Naive thymus-derived CD4-positive, alpha-beta T cell (primary cell): ENCODE results near the gene SORCS1. TPM values are rescaled to one million over a fixed set of nuclear protein-coding genes. Genes with fewer than 3 reads are reported as not detected.

Experiments used
- ATAC-seq: fragments of 150-1000 bp; cut with Tn5 transposase; 2 replicates; pipeline ENCODE4 v1.10.0; 2021; ENCODE audit warnings: mild to moderate bottlenecking, moderate library complexity
- CTCF ChIA-PET: fragments of 350-600 bp; sonication (Branson Sonifier 250); formaldehyde crosslinking; loops from one replicate; lab custom pipeline; 2021; ENCODE audit warnings: antibody characterized with exemption; lab: Charles Lee
- POLR2A ChIA-PET: fragments of 350-600 bp; sonication (Branson Sonifier 250); formaldehyde crosslinking; loops from one replicate; lab custom pipeline; 2021; ENCODE audit warnings: antibody characterized with exemption, inconsistent platforms; lab: Charles Lee
- DNase-seq, 9 donors: peaks; one replicate each; pipeline versions ENCODE4 v3.0.0 to v3.0.0-alpha.2; 2020 to 2022; ENCODE audit warnings: mixed read lengths in 1 of 9
- H3K27ac ChIP-seq: one replicate; pipeline ENCODE4 v1.7.0; 2013; ENCODE audit warnings: mild to moderate bottlenecking, low read depth, low read length, moderate library complexity
- H3K27me3 ChIP-seq, 2 donors: one replicate each; pipeline ENCODE4 v1.7.0; 2013; ENCODE audit warnings: low read length in 2 of 2, mild to moderate bottlenecking in 2 of 2, moderate library complexity in 2 of 2; ENCODE audit not compliant: control insufficient read depth in 2 of 2, insufficient read depth in 2 of 2
- H3K36me3 ChIP-seq, 3 experiments: 1 replicate in 2 of 3; 2 replicates in 1 of 3; pipeline ENCODE4 v1.7.0; 2013; ENCODE audit warnings: low read length in 3 of 3, mild to moderate bottlenecking in 3 of 3, moderate library complexity in 1 of 3; ENCODE audit not compliant: insufficient read depth in 3 of 3, control insufficient read depth in 2 of 3
- H3K4me1 ChIP-seq, 2 donors: one replicate each; pipeline ENCODE4 v1.7.0; 2013; ENCODE audit warnings: low read length in 2 of 2, mild to moderate bottlenecking in 2 of 2, moderate library complexity in 1 of 2; ENCODE audit not compliant: control insufficient read depth in 2 of 2, insufficient read depth in 2 of 2
- H3K4me3 ChIP-seq: 2 replicates; pipeline ENCODE4 v1.7.0; 2013; ENCODE audit warnings: mild to moderate bottlenecking, low read length
- H3K9me3 ChIP-seq, 3 experiments: 1 replicate in 2 of 3; 2 replicates in 1 of 3; pipeline ENCODE4 v1.7.0; 2013; ENCODE audit warnings: low read length in 3 of 3; ENCODE audit not compliant: control insufficient read depth in 2 of 3
- H3K27ac Mint-ChIP-seq, 9 donors: one replicate each; pipeline ENCODE4 v1.8.0; 2020 to 2022; ENCODE audit warnings: mixed read lengths in 9 of 9, mild to moderate bottlenecking in 8 of 9, moderate library complexity in 5 of 9, inconsistent platforms in 2 of 9
- H3K27me3 Mint-ChIP-seq, 5 donors: one replicate each; pipeline ENCODE4 v1.8.0; 2021 to 2022; ENCODE audit warnings: mixed read lengths in 5 of 5, mild to moderate bottlenecking in 1 of 5
- H3K36me3 Mint-ChIP-seq, 5 donors: one replicate each; pipeline ENCODE4 v1.8.0; 2020 to 2022; ENCODE audit warnings: mixed read lengths in 5 of 5, mild to moderate bottlenecking in 3 of 5, inconsistent platforms in 1 of 5
- H3K4me1 Mint-ChIP-seq, 7 donors: one replicate each; pipeline ENCODE4 v1.8.0; 2020 to 2022; ENCODE audit warnings: mixed read lengths in 7 of 7, mild to moderate bottlenecking in 3 of 7, inconsistent platforms in 1 of 7
- H3K4me3 Mint-ChIP-seq, 10 donors: one replicate each; pipeline ENCODE4 v1.8.0; 2020 to 2022; ENCODE audit warnings: mild to moderate bottlenecking in 10 of 10, mixed read lengths in 10 of 10, moderate library complexity in 6 of 10, inconsistent platforms in 2 of 10
- H3K9me3 Mint-ChIP-seq, 11 donors: one replicate each; pipeline ENCODE4 v1.8.0; 2020 to 2022; ENCODE audit warnings: mixed read lengths in 11 of 11, mild to moderate bottlenecking in 4 of 11, inconsistent platforms in 1 of 11, moderate library complexity in 1 of 11
- intact Hi-C, 2 donors: fragments of 100-400 bp; cut with micrococcal nuclease; formaldehyde crosslinking; loops; one replicate each; pipeline ENCODE4 v1.15.1; 2023
- polyA plus RNA-seq, 2 donors: library from polyadenylated mRNA; unstranded; fragments of 300-500 nt; fragmentation: Illumina TruSeq; gene quantifications; one replicate each; pipeline ENCODE4 v1.2.3, GENCODE V29; 2021
- total RNA-seq, 6 experiments: library from RNA in 5 of 6; stranded (reverse) in 5 of 6; gene quantifications; 1 replicate in 5 of 6; 2 replicates in 1 of 6; pipeline ENCODE4 v1.2.3 and lab custom pipeline; 2021 to 2026

Gene SORCS1
- total and polyA plus RNA-seq, 7 experiments from 2014 or later, result not detected

DNA sequence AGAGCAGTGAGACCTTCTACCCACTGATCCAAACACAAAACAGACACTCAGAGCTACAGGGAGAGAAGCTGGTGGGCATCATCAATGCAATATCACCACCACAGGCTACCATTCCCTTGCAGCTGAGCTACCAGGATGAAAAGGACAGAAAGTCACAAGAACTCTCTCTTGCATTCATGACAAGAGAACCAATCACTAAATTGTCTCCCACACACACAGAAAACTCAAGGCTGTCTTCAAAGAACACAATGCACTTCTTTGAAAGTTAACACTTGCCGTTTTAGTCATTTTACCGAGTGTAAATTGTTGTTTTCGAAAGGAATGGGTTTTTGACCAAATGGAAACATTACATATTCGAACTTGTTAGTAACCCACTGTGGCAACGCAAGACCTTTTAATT lies 626.6 kb downstream of the SORCS1 start:
- intact Hi-C loops, result no loop called here
- H3K27ac ChIP-seq, result no peak overlapping the region
- H3K27me3 ChIP-seq, result no peaks in the 10 kb centered on the region
- H3K36me3 ChIP-seq, result no peaks in the 10 kb centered on the region
- no peaks in the 10 kb centered on the region for H3K4me1 Mint-ChIP-seq
- DNase-seq (no peak), ATAC-seq (no peak)
- H3K36me3 Mint-ChIP-seq, result no peaks in the 10 kb centered on the region
- no peak overlapping the region for H3K4me3 ChIP-seq
- no peaks in the 10 kb centered on the region for H3K27me3 Mint-ChIP-seq
- no peak overlapping the region for H3K27ac Mint-ChIP-seq
- H3K9me3 Mint-ChIP-seq, result peaks cover 0 to 6% (median 0%) of the 10 kb centered on the region in 11 donors
- H3K4me3 Mint-ChIP-seq, result no peak overlapping the region
- no peaks in the 10 kb centered on the region for H3K4me1 ChIP-seq
- ChIA-PET POLR2A (no interaction called here), CTCF (no interaction called here)
- H3K9me3 ChIP-seq, result no peaks in the 10 kb centered on the region

DNA sequence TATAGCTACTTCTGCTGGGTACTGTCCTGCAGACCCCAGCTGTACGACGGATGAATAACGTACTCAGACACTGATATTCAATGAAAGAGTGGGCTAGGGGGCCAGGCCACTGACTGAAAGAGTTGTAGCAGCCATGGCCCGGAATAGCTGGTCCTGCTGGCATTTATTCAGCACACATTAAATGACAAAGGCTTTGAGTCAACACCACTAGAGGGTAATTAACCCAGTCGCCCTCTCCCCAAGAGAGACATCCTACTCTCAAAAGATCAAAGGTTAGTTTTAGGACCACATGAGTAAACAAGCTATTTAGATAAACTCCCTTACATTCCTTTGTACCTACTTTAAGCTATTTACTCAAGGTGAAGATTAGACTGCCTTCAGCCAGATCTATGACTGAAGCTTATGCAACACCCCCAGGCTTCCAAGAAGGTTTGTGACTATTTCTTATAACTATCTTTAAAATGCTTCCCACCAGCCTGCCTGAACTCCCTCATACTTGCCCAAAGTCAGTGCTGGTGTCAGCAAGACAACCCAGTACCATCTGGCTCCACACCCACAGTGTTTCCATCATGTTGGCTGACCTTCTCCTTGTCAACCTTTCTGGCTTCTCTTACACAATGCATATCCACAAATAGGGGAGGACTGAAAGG lies 629.1 kb downstream of the SORCS1 start:
- Mint-ChIP-seq H3K27ac (no peak overlapping the region), H3K4me3 (no peak overlapping the region), H3K4me1 (no peaks in the 10 kb centered on the region), H3K9me3 (peaks cover 0 to 4% (median 0%) of the 10 kb centered on the region in 11 donors), H3K27me3 (no peaks in the 10 kb centered on the region), H3K36me3 (no peaks in the 10 kb centered on the region)
- DNase-seq (no peak), ATAC-seq (no peak)
- Histone ChIP-seq H3K27me3 (no peaks in the 10 kb centered on the region), H3K36me3 (no peaks in the 10 kb centered on the region), H3K9me3 (no peaks in the 10 kb centered on the region), H3K27ac (no peak overlapping the region), H3K4me1 (no peaks in the 10 kb centered on the region), H3K4me3 (no peak overlapping the region)
- CTCF ChIA-PET, result no interaction called here
- intact Hi-C loops, result no loop called here
- POLR2A ChIA-PET, result no interaction called here

DNA sequence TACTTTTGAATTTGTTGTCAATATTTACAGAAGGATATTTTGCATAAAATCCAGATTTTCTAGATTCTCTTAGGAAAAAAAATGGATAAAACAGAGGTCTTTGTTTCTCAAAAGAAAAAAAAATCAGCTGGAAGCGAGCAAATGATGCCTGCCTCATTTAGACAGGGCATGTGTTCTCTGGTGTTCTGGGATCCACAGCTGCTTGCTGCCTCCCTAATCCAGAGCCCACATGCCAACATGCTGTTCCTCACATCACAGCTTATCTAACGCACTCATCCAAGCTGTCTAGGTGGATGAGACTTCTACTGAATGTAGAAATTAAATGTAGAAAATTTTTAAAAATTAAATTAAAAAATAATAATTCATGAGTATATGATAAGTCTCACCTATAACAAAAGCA lies 630.1 kb downstream of the SORCS1 start:
- no peaks in the 10 kb centered on the region for H3K27me3 Mint-ChIP-seq
- ChIA-PET CTCF (interaction anchor here (0.7 kb wide), 1 partner anchor 1854 kb away, joined by 3 read pairs; no protein-coding TSS in a partner anchor), POLR2A (no interaction called here)
- H3K4me1 ChIP-seq, result no peaks in the 10 kb centered on the region
- H3K9me3 ChIP-seq, result no peaks in the 10 kb centered on the region
- H3K36me3 Mint-ChIP-seq, result no peaks in the 10 kb centered on the region
- no peak overlapping the region for H3K27ac Mint-ChIP-seq
- H3K4me1 Mint-ChIP-seq, result no peaks in the 10 kb centered on the region
- H3K9me3 Mint-ChIP-seq, result peaks cover 0 to 3% (median 0%) of the 10 kb centered on the region in 11 donors
- intact Hi-C loops, result no loop called here
- H3K4me3 Mint-ChIP-seq, result no peak overlapping the region
- H3K36me3 ChIP-seq, result no peaks in the 10 kb centered on the region
- no peak overlapping the region for H3K27ac ChIP-seq
- ATAC-seq (no peak), DNase-seq (no peak)
- no peak overlapping the region for H3K4me3 ChIP-seq
- H3K27me3 ChIP-seq, result no peaks in the 10 kb centered on the region

DNA sequence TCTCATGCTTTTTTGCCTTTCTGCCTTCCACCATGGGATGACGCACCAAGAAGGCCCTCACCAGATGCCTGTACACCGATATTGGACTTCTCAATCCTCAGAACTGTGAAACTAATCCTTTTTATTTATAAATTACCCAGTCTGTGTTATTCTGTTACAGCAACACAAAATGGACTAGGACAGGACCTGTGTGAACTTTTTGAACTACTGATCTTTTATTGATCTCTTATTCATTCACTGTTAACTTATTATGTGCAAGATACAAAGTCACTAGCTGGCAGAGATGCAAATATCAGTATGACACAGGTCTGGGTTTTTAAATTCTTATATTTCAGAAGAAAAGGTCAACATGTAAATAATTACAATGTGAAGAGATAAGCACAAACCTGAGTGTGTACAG lies 635.8 kb downstream of the SORCS1 start:
- Mint-ChIP-seq H3K27me3 (no peaks in the 10 kb centered on the region), H3K27ac (no peak overlapping the region), H3K4me1 (no peaks in the 10 kb centered on the region), H3K4me3 (no peak overlapping the region), H3K9me3 (peaks cover 0 to 5% (median 0%) of the 10 kb centered on the region in 11 donors), H3K36me3 (peaks cover 0 to 3% (median 0%) of the 10 kb centered on the region in 5 donors)
- Histone ChIP-seq H3K36me3 (no peaks in the 10 kb centered on the region), H3K27me3 (no peaks in the 10 kb centered on the region), H3K9me3 (no peaks in the 10 kb centered on the region), H3K4me1 (no peaks in the 10 kb centered on the region), H3K4me3 (no peak overlapping the region), H3K27ac (no peak overlapping the region)
- no peak for ATAC-seq
- intact Hi-C loops, result no loop called here
- ChIA-PET POLR2A (no interaction called here), CTCF (no interaction called here)
- DNase-seq, result no peak

DNA sequence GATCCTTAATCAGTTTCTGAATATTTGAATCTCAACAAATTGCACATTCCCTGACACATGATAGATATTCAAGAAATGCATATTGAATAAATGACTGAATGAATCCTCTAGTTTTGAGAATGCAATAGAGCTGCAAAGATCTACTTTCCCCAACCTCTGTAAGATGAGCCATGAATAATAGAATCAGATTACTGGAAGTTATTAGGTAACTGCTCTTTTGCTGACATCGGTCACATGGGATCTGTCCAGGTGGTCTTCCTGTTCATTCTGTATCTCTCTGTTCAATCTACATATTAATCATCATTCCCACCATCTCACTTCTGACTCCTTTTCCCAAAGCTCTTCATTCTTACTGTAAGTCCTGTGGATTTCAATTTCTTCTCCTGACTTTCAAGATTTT lies 638.7 kb downstream of the SORCS1 start:
- no peak for ATAC-seq
- H3K4me3 Mint-ChIP-seq, result no peak overlapping the region
- H3K27me3 ChIP-seq, result no peaks in the 10 kb centered on the region
- no peaks in the 10 kb centered on the region for H3K9me3 ChIP-seq
- H3K27ac Mint-ChIP-seq, result no peak overlapping the region
- DNase-seq, result no peak
- H3K36me3 Mint-ChIP-seq, result peaks cover 0 to 3% (median 0%) of the 10 kb centered on the region in 5 donors
- no peaks in the 10 kb centered on the region for H3K36me3 ChIP-seq
- ChIA-PET CTCF (no interaction called here), POLR2A (no interaction called here)
- H3K4me1 Mint-ChIP-seq, result no peaks in the 10 kb centered on the region
- no peak overlapping the region for H3K27ac ChIP-seq
- H3K9me3 Mint-ChIP-seq, result peaks cover 0 to 5% (median 0%) of the 10 kb centered on the region in 11 donors
- intact Hi-C loops, result no loop called here
- H3K4me1 ChIP-seq, result no peaks in the 10 kb centered on the region
- H3K4me3 ChIP-seq, result no peak overlapping the region
- H3K27me3 Mint-ChIP-seq, result no peaks in the 10 kb centered on the region
